Measurements from ENCODE around the gene CYRIA.

Gene CYRIA

GRCh38 chr2:16665748-16666448 is at the start of gene CYRIA:
Gene CYRIA, minus strand, starts transcription at chr2:16665834. Its CDS starts 77,715 bp downstream, at chr2:16588119.
- peak within 1 kb of the TSS; percentile 57; the same call in 1 of the 2 replicates for H3K9ac ChIP-seq (ENCODE audit: low read depth, low read length)

GRCh38 chr2:16713011-16713423 is 47.4 kb upstream of the CYRIA start:
- no peaks in the 10 kb centered on the region for H3K4me1 ChIP-seq (ENCODE audit: insufficient read depth, low read length)
- no peak overlapping the region for H3K9ac ChIP-seq (ENCODE audit: low read depth, low read length)
- no peaks in the 10 kb centered on the region for H3K9me3 ChIP-seq (ENCODE audit: control insufficient read depth, insufficient read depth, low read length)
- H3K36me3 ChIP-seq (ENCODE audit: insufficient read depth, low read length): no peaks in the 10 kb centered on the region

More at GRCh38 chr2:16665748-16666448, at the start of gene CYRIA:
- Histone ChIP-seq H3K9me3 (ENCODE audit: control insufficient read depth, insufficient read depth, low read length) (no peaks in the 10 kb centered on the region), H3K36me3 (ENCODE audit: insufficient read depth, low read length) (no peaks in the 10 kb centered on the region), H3K4me1 (ENCODE audit: insufficient read depth, low read length) (peaks cover 16% of the 10 kb centered on the region)

- Histone ChIP-seq H3K9me3 (ENCODE audit: control insufficient read depth, insufficient read depth, low read length) (no peaks in the 10 kb centered on the region), H3K36me3 (ENCODE audit: insufficient read depth, low read length) (no peaks in the 10 kb centered on the region), H3K4me1 (ENCODE audit: insufficient read depth, low read length) (no peaks in the 10 kb centered on the region), H3K9ac (ENCODE audit: low read depth, low read length) (no peak overlapping the region)
Measured at GRCh38 chr2:16709769-16710168, 44.1 kb upstream of the CYRIA start.

GRCh38 chr2:16708173-16708572 is 42.5 kb upstream of the CYRIA start:
- no peak overlapping the region for H3K9ac ChIP-seq (ENCODE audit: low read depth, low read length)
- H3K36me3 ChIP-seq (ENCODE audit: insufficient read depth, low read length): no peaks in the 10 kb centered on the region
- no peaks in the 10 kb centered on the region for H3K4me1 ChIP-seq (ENCODE audit: insufficient read depth, low read length)
- no peaks in the 10 kb centered on the region for H3K9me3 ChIP-seq (ENCODE audit: control insufficient read depth, insufficient read depth, low read length)

GRCh38 chr2:16707014-16707623 is 41.5 kb upstream of the CYRIA start:
- no peaks in the 10 kb centered on the region for H3K4me1 ChIP-seq (ENCODE audit: insufficient read depth, low read length)
- no peaks in the 10 kb centered on the region for H3K36me3 ChIP-seq (ENCODE audit: insufficient read depth, low read length)
- H3K9me3 ChIP-seq (ENCODE audit: control insufficient read depth, insufficient read depth, low read length): no peaks in the 10 kb centered on the region
- no peak overlapping the region for H3K9ac ChIP-seq (ENCODE audit: low read depth, low read length)

GRCh38 chr2:16700551-16701259 is 35.1 kb upstream of the CYRIA start:
- no peaks in the 10 kb centered on the region for H3K36me3 ChIP-seq (ENCODE audit: insufficient read depth, low read length)
- H3K9me3 ChIP-seq (ENCODE audit: control insufficient read depth, insufficient read depth, low read length): no peaks in the 10 kb centered on the region
- no peaks in the 10 kb centered on the region for H3K4me1 ChIP-seq (ENCODE audit: insufficient read depth, low read length)
- H3K9ac ChIP-seq (ENCODE audit: low read depth, low read length): no peak overlapping the region

- H3K4me1 ChIP-seq (ENCODE audit: insufficient read depth, low read length): no peaks in the 10 kb centered on the region
- no peaks in the 10 kb centered on the region for H3K9me3 ChIP-seq (ENCODE audit: control insufficient read depth, insufficient read depth, low read length)
- H3K9ac ChIP-seq (ENCODE audit: low read depth, low read length): no peak overlapping the region
- H3K36me3 ChIP-seq (ENCODE audit: insufficient read depth, low read length): no peaks in the 10 kb centered on the region
Measured at GRCh38 chr2:16693854-16694253, 28.2 kb upstream of the CYRIA start.

- Histone ChIP-seq H3K4me1 (ENCODE audit: insufficient read depth, low read length) (no peaks in the 10 kb centered on the region), H3K9me3 (ENCODE audit: control insufficient read depth, insufficient read depth, low read length) (no peaks in the 10 kb centered on the region), H3K9ac (ENCODE audit: low read depth, low read length) (no peak overlapping the region), H3K36me3 (ENCODE audit: insufficient read depth, low read length) (no peaks in the 10 kb centered on the region)
Measured at GRCh38 chr2:16691261-16691660, 25.6 kb upstream of the CYRIA start.

GRCh38 chr2:16687955-16688354 is 22.3 kb upstream of the CYRIA start:
- H3K9ac ChIP-seq (ENCODE audit: low read depth, low read length): no peak overlapping the region
- H3K4me1 ChIP-seq (ENCODE audit: insufficient read depth, low read length): no peaks in the 10 kb centered on the region
- H3K36me3 ChIP-seq (ENCODE audit: insufficient read depth, low read length): no peaks in the 10 kb centered on the region
- no peaks in the 10 kb centered on the region for H3K9me3 ChIP-seq (ENCODE audit: control insufficient read depth, insufficient read depth, low read length)

GRCh38 chr2:16687222-16687621 is 21.6 kb upstream of the CYRIA start:
- H3K4me1 ChIP-seq (ENCODE audit: insufficient read depth, low read length): no peaks in the 10 kb centered on the region
- H3K9ac ChIP-seq (ENCODE audit: low read depth, low read length): no peak overlapping the region
- no peaks in the 10 kb centered on the region for H3K36me3 ChIP-seq (ENCODE audit: insufficient read depth, low read length)
- H3K9me3 ChIP-seq (ENCODE audit: control insufficient read depth, insufficient read depth, low read length): no peaks in the 10 kb centered on the region

- Histone ChIP-seq H3K9ac (ENCODE audit: low read depth, low read length) (no peak overlapping the region), H3K36me3 (ENCODE audit: insufficient read depth, low read length) (no peaks in the 10 kb centered on the region), H3K4me1 (ENCODE audit: insufficient read depth, low read length) (no peaks in the 10 kb centered on the region), H3K9me3 (ENCODE audit: control insufficient read depth, insufficient read depth, low read length) (no peaks in the 10 kb centered on the region)
Measured at GRCh38 chr2:16686641-16687040, 21.0 kb upstream of the CYRIA start.

GRCh38 chr2:16685340-16685715 is 19.7 kb upstream of the CYRIA start:
- Histone ChIP-seq H3K9me3 (ENCODE audit: control insufficient read depth, insufficient read depth, low read length) (no peaks in the 10 kb centered on the region), H3K9ac (ENCODE audit: low read depth, low read length) (no peak overlapping the region), H3K4me1 (ENCODE audit: insufficient read depth, low read length) (no peaks in the 10 kb centered on the region), H3K36me3 (ENCODE audit: insufficient read depth, low read length) (no peaks in the 10 kb centered on the region)

GRCh38 chr2:16684676-16685339 is 19.2 kb upstream of the CYRIA start:
- Histone ChIP-seq H3K4me1 (ENCODE audit: insufficient read depth, low read length) (no peaks in the 10 kb centered on the region), H3K9ac (ENCODE audit: low read depth, low read length) (no peak overlapping the region), H3K9me3 (ENCODE audit: control insufficient read depth, insufficient read depth, low read length) (no peaks in the 10 kb centered on the region), H3K36me3 (ENCODE audit: insufficient read depth, low read length) (no peaks in the 10 kb centered on the region)

- Histone ChIP-seq H3K4me1 (ENCODE audit: insufficient read depth, low read length) (no peaks in the 10 kb centered on the region), H3K9ac (ENCODE audit: low read depth, low read length) (no peak overlapping the region), H3K9me3 (ENCODE audit: control insufficient read depth, insufficient read depth, low read length) (no peaks in the 10 kb centered on the region), H3K36me3 (ENCODE audit: insufficient read depth, low read length) (no peaks in the 10 kb centered on the region)
Measured at GRCh38 chr2:16683576-16683975, 17.9 kb upstream of the CYRIA start.
